SK-N-MC (cell line): ENCODE measurements around the gene ZNF462.

Source experiments
- EZH2 ChIP-seq: fragments of 200-600 bp; sonication (generic); IDR thresholded peaks from one replicate; pipeline ENCODE4 v1.6.1; 2017; ENCODE audit warnings: antibody characterized with exemption
- POLR2AphosphoS5 ChIP-seq: IDR thresholded peaks from 2 replicates; pipeline ENCODE4 v1.6.1; 2012; ENCODE audit warnings: mild to moderate bottlenecking, low read depth, low read length, borderline replicate concordance

GRCh38 chr9:106846307-106846706 lies 16.7 kb upstream of the ZNF462 start:
- TF ChIP-seq EZH2, result no peak
- no peak for TF ChIP-seq POLR2AphosphoS5
